Measurements from ENCODE around the gene BTAF1. TPM values are rescaled to one million over a fixed set of nuclear protein-coding genes. Genes with fewer than 3 reads are reported as not detected.

Gene BTAF1
- total RNA-seq: 43.1 and 48.8 TPM in 2 replicates

GRCh38 chr10:91923371-91924211 is at the start of gene BTAF1:
Gene BTAF1 (plus strand): TSS chr10:91923770. CDS start chr10:91924077, 307 bp downstream.

GRCh38 chr10:91909117-91909677 is 14.4 kb upstream of the BTAF1 start, which contains the start of gene FGFBP3:
Gene FGFBP3 (minus strand): TSS chr10:91909486. CDS start chr10:91908969, 517 bp downstream.

Other genes with a start within 250 kb of the BTAF1 start
- gene TNKS2, start 125.3 kb upstream of the BTAF1 start, total RNA-seq: 65.9 and 69.8 TPM in 2 replicates
- gene FGFBP3, start 14.3 kb upstream of the BTAF1 start, total RNA-seq: 0.33 and 0.36 TPM in 2 replicates

All from smooth muscle cell of the pulmonary artery (primary cell).